Bronchial smooth muscle cell (primary cell): ENCODE measurements around the gene IRX6. TPM values are rescaled to one million over a fixed set of nuclear protein-coding genes. Genes with fewer than 3 reads are reported as not detected.

Source experiments
- total RNA-seq: library from RNA; depleted of rRNA; stranded (reverse); fragments of >200 nt; gene quantifications from 2 replicates; pipeline ENCODE4 v1.2.1, GENCODE V29; 2014

Gene IRX6
- total RNA-seq, result not detected in 2 replicates

DNA sequence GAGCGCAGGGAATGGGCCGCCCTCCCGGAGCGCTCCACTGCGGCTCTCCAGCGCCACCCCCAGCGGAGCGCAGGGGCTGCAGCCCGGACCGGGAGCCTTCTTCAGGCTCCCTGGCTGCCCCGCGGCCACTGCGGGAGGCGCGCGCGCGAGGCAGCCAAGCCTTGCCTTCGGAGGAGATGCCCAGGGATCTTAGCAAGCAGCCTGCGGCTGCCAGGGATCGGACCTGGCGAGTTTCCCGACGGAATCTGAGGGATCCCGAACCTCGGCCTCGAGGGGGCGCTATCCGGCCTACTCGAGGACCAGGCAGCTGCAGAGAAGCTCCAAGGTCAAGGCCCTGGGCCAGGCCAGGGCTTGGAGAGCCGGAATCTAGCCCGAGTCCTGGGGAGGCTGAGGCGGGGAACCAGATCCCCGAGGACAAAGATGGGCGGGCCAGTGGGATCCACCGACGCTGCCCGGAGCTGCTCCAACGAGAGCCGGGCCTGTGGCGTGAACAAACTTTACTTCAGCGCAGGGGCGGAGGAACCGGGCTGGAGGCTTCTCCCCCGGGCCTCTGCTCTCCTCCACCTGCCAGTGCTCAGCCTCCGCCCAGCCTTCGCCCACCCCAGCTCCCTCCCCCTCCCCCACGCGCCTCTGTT, at the start of gene IRX6:
IRX6 (plus strand) TSS at position 567 of the 635 bp plus-strand sequence. CDS start 889 bp downstream, outside the sequence.

Other genes starting within 250 kb of the IRX6 start
- 1,068 and 2,465 TPM in 2 replicates for gene MMP2, start 155.0 kb downstream of the IRX6 start, total RNA-seq
- 15.8 and 26.6 TPM in 2 replicates for gene LPCAT2, start 184.9 kb downstream of the IRX6 start, total RNA-seq
- 1.0 and 1.7 TPM in 2 replicates for gene CAPNS2, start 242.5 kb downstream of the IRX6 start, total RNA-seq